Measurements from ENCODE around the gene RABGEF1.

RABGEF1 gene

DNA sequence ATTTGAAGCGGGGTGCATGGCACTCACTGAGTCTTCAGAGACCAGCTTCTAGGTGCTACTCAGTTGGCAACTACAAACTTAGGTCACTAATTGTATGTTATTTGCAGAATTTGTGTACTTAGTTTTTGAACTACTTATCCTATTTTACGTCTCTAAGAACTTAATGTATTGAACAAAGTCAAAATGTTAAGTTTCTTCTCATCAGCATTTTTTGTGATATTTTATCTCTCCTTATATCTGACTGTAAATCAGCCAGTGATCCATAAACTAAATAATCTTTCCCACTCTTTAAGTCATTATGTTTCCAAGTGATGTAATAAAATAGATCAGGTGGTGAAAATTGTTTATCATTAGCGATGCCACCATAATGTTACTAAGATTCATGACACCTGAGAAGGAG lies 120.2 kb downstream of the RABGEF1 start:
- no peaks in the 10 kb centered on the region for H4K20me1 ChIP-seq (ENCODE audit: insufficient read depth, low read length)
- no peaks in the 10 kb centered on the region for H3K4me1 ChIP-seq (ENCODE audit: insufficient read depth, low read length)
- ATAC-seq (ENCODE audit: insufficient read depth, low read depth), result no peak
- no peak for DNase-seq
- no peak overlapping the region for H3K4me3 ChIP-seq (ENCODE audit: low read depth in 1 of 2, low read length in 2 of 2)
- no peaks in the 10 kb centered on the region for H3K79me2 ChIP-seq (ENCODE audit: insufficient read depth, low read length)
- no peak overlapping the region for H3K4me2 ChIP-seq (ENCODE audit: insufficient read depth, low read length)
- H3K27me3 ChIP-seq (ENCODE audit: insufficient read depth, low read length, poor library complexity), result no peaks in the 10 kb centered on the region
- H3K36me3 ChIP-seq (ENCODE audit: insufficient read depth, low read length), result peaks cover 17% of the 10 kb centered on the region; the same call in 1 of the 2 replicates
- H2AFZ ChIP-seq (ENCODE audit: low read depth, low read length), result no peak overlapping the region
- no peak for TF ChIP-seq EZH2 (IDR thresholded peaks at IDR 0.05; ENCODE audit: borderline replicate concordance, low read depth, low read length, severe bottlenecking)
- TF ChIP-seq, protein P1, sequence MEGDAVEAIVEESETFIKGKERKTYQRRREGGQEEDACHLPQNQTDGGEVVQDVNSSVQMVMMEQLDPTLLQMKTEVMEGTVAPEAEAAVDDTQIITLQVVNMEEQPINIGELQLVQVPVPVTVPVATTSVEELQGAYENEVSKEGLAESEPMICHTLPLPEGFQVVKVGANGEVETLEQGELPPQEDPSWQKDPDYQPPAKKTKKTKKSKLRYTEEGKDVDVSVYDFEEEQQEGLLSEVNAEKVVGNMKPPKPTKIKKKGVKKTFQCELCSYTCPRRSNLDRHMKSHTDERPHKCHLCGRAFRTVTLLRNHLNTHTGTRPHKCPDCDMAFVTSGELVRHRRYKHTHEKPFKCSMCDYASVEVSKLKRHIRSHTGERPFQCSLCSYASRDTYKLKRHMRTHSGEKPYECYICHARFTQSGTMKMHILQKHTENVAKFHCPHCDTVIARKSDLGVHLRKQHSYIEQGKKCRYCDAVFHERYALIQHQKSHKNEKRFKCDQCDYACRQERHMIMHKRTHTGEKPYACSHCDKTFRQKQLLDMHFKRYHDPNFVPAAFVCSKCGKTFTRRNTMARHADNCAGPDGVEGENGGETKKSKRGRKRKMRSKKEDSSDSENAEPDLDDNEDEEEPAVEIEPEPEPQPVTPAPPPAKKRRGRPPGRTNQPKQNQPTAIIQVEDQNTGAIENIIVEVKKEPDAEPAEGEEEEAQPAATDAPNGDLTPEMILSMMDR (IDR thresholded peaks at IDR 0.05; ENCODE audit: borderline replicate concordance, extremely low read depth, low read length, poor library complexity, severe bottlenecking), result no peak
- no peak overlapping the region for H3K27ac ChIP-seq (ENCODE audit: low read length)
- H3K9me3 ChIP-seq (ENCODE audit: insufficient read depth, low read length, severe bottlenecking), result no peaks in the 10 kb centered on the region
- no peak overlapping the region for H3K9ac ChIP-seq (ENCODE audit: low read depth, low read length)
